ENCODE measurements around the gene CDK4. TPM values are rescaled to one million over a fixed set of nuclear protein-coding genes. Genes with fewer than 3 reads are reported as not detected.

The CDK4 gene
- total and polyA plus RNA-seq, 2 of the 13 experiments (the other 11 are each of a cell fraction or from before 2014, with no cell fraction given): 191 to 209 TPM

DNA sequence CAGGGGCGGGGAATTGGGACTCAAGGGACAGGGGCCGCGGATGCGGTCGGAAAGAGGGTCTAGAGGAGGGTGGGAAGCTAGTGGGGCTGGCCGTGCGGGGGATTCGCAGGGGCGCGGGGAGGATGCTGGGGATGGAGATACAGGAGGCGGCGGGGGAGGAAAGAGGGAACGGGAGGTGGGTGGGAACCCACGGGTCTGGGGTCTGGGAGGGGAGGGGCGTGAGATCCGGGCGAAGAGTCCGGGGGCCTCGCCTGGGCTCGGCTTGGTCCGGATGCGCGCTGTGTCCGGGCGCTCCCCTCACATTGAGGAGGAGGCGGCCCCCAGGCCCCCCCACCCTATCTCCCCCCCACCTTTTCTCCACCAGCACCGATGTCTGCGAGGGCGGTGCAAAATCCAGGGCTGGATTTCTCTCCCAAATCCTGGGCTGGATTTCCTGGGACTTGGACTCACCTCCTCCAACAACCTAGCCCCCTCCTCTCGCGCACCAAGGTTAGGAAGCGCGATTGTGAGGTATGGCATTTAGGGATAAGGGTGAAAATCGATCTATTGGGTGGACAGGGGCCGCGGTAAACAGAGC lies 13.4 kb downstream of the CDK4 start, which contains the start of gene AGAP2:
TSS of gene AGAP2 (minus strand) at position 82 of the 577 bp plus-strand sequence. CDS start 496 bp downstream, outside the sequence.
- Histone ChIP-seq H3K9me3 (ENCODE audit: low read length) (no peaks in the 10 kb centered on the region), H4K20me1 (ENCODE audit: insufficient read depth, low read length) (no peaks in the 10 kb centered on the region), H3K79me2 (ENCODE audit: insufficient read depth, low read length) (no peaks in the 10 kb centered on the region), H3K4me3 (replicated peaks in 1 of 3; ENCODE audit: insufficient read depth in 1 of 3, low read depth in 2 of 3, low read length in 3 of 3) (peak within 1 kb of the TSS; percentile 48 to 73 (median 59); a peak in 5 of 6 replicates), H2AFZ (ENCODE audit: low read length) (no peak within 1 kb of the TSS), H3K27me3 (ENCODE audit: control insufficient read depth in 1 of 2, insufficient read depth in 2 of 2, low read length in 2 of 2) (peaks cover 12 to 44% of the 10 kb centered on the region in 2 experiments; a peak in 4 of 5 replicates), H3K4me2 (ENCODE audit: low read depth, low read length) (peak within 1 kb of the TSS; percentile 94), H3K9ac (ENCODE audit: insufficient read depth, low read depth, low read length) (no peak within 1 kb of the TSS), H3K36me3 (replicated peaks in 1 of 2; ENCODE audit: control insufficient read depth in 1 of 2, insufficient read depth in 2 of 2, low read length in 2 of 2) (no peaks in the 10 kb centered on the region), H3K27ac (ENCODE audit: extremely low read length, insufficient read depth, low read length) (no peak within 1 kb of the TSS), H3K4me1 (ENCODE audit: insufficient read depth, low read length) (peaks cover 61% of the 10 kb centered on the region)
- intact Hi-C loops (cut with micrococcal nuclease; ENCODE audit: unreplicated experiment): loop anchor here (5.0 kb wide), 2 partner anchors 46 to 156 kb away; partner anchors contain the start of gene OS9
- FAIRE-seq: no peak
- no peak for TF ChIP-seq ZNF614 (CRISPR knock-in tag; IDR thresholded peaks at IDR 0.05; ENCODE audit: borderline replicate concordance)
- TF ChIP-seq, protein P1, sequence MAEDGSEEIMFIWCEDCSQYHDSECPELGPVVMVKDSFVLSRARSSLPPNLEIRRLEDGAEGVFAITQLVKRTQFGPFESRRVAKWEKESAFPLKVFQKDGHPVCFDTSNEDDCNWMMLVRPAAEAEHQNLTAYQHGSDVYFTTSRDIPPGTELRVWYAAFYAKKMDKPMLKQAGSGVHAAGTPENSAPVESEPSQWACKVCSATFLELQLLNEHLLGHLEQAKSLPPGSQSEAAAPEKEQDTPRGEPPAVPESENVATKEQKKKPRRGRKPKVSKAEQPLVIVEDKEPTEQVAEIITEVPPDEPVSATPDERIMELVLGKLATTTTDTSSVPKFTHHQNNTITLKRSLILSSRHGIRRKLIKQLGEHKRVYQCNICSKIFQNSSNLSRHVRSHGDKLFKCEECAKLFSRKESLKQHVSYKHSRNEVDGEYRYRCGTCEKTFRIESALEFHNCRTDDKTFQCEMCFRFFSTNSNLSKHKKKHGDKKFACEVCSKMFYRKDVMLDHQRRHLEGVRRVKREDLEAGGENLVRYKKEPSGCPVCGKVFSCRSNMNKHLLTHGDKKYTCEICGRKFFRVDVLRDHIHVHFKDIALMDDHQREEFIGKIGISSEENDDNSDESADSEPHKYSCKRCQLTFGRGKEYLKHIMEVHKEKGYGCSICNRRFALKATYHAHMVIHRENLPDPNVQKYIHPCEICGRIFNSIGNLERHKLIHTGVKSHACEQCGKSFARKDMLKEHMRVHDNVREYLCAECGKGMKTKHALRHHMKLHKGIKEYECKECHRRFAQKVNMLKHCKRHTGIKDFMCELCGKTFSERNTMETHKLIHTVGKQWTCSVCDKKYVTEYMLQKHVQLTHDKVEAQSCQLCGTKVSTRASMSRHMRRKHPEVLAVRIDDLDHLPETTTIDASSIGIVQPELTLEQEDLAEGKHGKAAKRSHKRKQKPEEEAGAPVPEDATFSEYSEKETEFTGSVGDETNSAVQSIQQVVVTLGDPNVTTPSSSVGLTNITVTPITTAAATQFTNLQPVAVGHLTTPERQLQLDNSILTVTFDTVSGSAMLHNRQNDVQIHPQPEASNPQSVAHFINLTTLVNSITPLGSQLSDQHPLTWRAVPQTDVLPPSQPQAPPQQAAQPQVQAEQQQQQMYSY (CRISPR knock-in tag; IDR thresholded peaks at IDR 0.05): peak; percentile 98
- WGBS (ENCODE audit: low lambda C conversion rate): 19% methylated on average over 26 of the region's 36 CpGs
- ChIA-PET POLR2A (no interaction called here), CTCF (ENCODE audit: low intra/inter-chr PET ratio, low total read pairs) (no interaction called here)
- BruUV-seq (replicated peaks): no TSS peak
- DNase-seq (ENCODE audit: low spot score): no peak
- ATAC-seq: no peak
- in situ Hi-C loops (cut with HindIII; ENCODE audit: extremely low pct_ligation_motif_present, low pct_unique_long_range_greater_than_20kb): no loop called here
